Thyroid gland (tissue), 4 donors: ENCODE data around the gene FBXO47. TPM values are rescaled to one million over a fixed set of nuclear protein-coding genes. Genes with fewer than 3 reads are reported as not detected.

ENCODE experiments used
- DNase-seq, 2 donors: peaks; one replicate each; pipeline ENCODE4 v3.0.0-alpha.2; 2019
- H3K27ac ChIP-seq, 3 donors: fragments of 200-600 bp; sonication (generic); 1 replicate in 2 of 3; 2 replicates in 1 of 3; pipeline ENCODE4 v1.5.1; 2016 to 2019; ENCODE audit warnings: mild to moderate bottlenecking in 1 of 3, moderate library complexity in 1 of 3
- H3K27me3 ChIP-seq: fragments of 200-600 bp; sonication (generic); one replicate; pipeline ENCODE4 v1.5.1; 2019
- H3K36me3 ChIP-seq, 2 donors: fragments of 200-600 bp; sonication (generic); one replicate each; pipeline ENCODE4 v1.5.1; 2016 to 2019
- H3K4me1 ChIP-seq, 2 donors: fragments of 200-600 bp; sonication (generic); one replicate each; pipeline ENCODE4 v1.5.1; 2017 to 2019
- H3K4me3 ChIP-seq, 3 donors: fragments of 200-600 bp; sonication (generic); replicated peaks in 1 of 3; 1 replicate in 2 of 3; 2 replicates in 1 of 3; pipeline ENCODE4 v1.5.1; 2016; ENCODE audit warnings: mild to moderate bottlenecking in 1 of 3
- H3K9me3 ChIP-seq: fragments of 200-600 bp; sonication (generic); one replicate; pipeline ENCODE4 v1.5.1; 2017
- POLR2A ChIP-seq, 2 donors: fragments of 450-650 bp; IDR thresholded peaks; one replicate each; pipeline ENCODE4 v1.6.1; 2017; ENCODE audit warnings: antibody characterized with exemption in 2 of 2, mild to moderate bottlenecking in 2 of 2, moderate library complexity in 1 of 2
- WGBS, 2 donors: methylation state at CpG; one replicate each; pipeline ENCODE4 v1.1.5; 2017; 5-methylcytosine and 5-hydroxymethylcytosine counted together
- intact Hi-C: fragments of 100-400 bp; cut with DNase I; formaldehyde crosslinking; loops from one replicate; pipeline ENCODE4 v1.15.1; 2023
- total RNA-seq, 4 donors: library from RNA; depleted of rRNA; stranded (reverse); fragments of >200 nt; gene quantifications; one replicate each; pipeline ENCODE4 v1.2.3, GENCODE V29; 2016
- TF ChIP-seq, protein P1 (sequence below), 6 experiments: fragments of 200-600 bp in 3 of 6; fragments of 450-650 bp in 3 of 6; sonication (generic) in 3 of 6; IDR thresholded peaks; one replicate each; pipeline ENCODE4 v1.5.1; 2016 to 2019; ENCODE audit warnings: antibody characterized with exemption in 6 of 6, mild to moderate bottlenecking in 2 of 6, inconsistent platforms in 1 of 6, moderate library complexity in 1 of 6

FBXO47 gene
- total RNA-seq, 4 donors from 2014 or later = not detected

DNA sequence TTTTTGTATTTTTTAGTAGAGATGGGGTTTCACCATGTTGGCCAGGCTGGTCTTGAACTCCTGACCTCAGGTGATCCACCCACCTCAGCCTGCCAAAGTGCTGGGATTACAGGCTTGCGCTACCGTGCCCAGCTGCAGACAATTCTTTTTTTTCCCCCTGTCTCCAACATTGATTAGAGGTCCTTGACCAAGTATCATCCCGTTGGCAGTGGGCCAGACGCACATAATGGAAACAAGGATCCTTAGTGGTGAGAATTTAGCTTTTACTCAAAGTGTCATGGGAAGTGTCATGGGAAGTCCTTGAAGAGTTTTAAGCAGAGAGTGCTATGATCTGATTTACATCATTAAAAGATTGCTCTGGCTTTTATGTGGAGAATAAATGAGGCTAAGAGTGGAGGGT is 2.1 kb upstream of the FBXO47 start:
- WGBS, 2 donors = 64 to 81% methylated on average over 4 of the region's 4 CpGs
- TF ChIP-seq, protein P1, sequence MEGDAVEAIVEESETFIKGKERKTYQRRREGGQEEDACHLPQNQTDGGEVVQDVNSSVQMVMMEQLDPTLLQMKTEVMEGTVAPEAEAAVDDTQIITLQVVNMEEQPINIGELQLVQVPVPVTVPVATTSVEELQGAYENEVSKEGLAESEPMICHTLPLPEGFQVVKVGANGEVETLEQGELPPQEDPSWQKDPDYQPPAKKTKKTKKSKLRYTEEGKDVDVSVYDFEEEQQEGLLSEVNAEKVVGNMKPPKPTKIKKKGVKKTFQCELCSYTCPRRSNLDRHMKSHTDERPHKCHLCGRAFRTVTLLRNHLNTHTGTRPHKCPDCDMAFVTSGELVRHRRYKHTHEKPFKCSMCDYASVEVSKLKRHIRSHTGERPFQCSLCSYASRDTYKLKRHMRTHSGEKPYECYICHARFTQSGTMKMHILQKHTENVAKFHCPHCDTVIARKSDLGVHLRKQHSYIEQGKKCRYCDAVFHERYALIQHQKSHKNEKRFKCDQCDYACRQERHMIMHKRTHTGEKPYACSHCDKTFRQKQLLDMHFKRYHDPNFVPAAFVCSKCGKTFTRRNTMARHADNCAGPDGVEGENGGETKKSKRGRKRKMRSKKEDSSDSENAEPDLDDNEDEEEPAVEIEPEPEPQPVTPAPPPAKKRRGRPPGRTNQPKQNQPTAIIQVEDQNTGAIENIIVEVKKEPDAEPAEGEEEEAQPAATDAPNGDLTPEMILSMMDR (IDR thresholded peaks at IDR 0.05) = no peak
- no peak for TF ChIP-seq POLR2A (IDR thresholded peaks at IDR 0.05)
- H3K27ac ChIP-seq = no peak overlapping the region
- intact Hi-C loops = no loop called here
- no peaks in the 10 kb centered on the region for H3K36me3 ChIP-seq
- no peaks in the 10 kb centered on the region for H3K27me3 ChIP-seq
- no peak overlapping the region for H3K4me3 ChIP-seq
- no peak for DNase-seq
- peaks cover 0 to 3% of the 10 kb centered on the region in 2 donors for H3K4me1 ChIP-seq
- no peaks in the 10 kb centered on the region for H3K9me3 ChIP-seq

DNA sequence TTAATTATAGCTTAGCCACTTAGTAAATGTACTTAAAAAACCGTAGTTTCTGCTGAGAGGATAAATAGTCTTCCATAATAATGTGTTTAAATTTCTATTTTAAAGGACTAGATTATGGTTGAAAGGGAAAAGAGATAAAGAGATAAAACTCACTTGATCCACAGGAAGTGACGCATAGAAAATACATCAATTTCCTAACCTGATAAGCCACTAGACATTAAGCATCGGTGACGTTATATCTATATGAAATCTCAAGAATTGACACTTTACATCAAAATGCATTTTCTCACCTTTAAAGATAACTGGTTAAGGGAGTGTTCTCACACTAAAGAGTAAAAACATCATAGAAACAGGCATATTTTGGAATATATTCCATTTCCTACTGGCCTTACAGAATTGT is 5.8 kb downstream of the FBXO47 start:
- DNase-seq = no peak
- Histone ChIP-seq H3K36me3 (no peaks in the 10 kb centered on the region), H3K4me1 (no peaks in the 10 kb centered on the region), H3K27me3 (no peaks in the 10 kb centered on the region), H3K4me3 (no peak overlapping the region), H3K9me3 (no peaks in the 10 kb centered on the region), H3K27ac (no peak overlapping the region)
- 77 to 83% methylated on average over 4 of the region's 4 CpGs for WGBS, 2 donors
- TF ChIP-seq, protein P1 (IDR thresholded peaks at IDR 0.05) = no peak
- intact Hi-C loops = no loop called here

DNA sequence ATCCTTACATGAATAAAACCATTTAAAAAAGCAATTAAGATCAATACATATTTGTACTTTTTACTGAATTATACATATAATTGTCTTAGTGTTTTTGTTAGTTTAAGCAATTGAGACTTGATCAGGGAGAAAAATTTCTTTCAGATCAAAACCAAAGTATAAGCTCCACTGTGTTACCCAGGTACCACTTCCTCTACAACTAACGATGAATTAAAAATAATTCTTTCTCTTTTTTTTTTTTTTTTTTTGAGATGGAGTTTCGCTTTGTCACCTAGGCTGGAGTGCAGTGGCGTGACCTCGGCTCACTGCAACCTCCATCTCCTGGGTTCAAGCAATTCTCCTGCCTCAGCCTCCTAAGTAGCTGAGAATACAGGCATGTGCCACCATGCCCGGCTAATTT is 6.8 kb downstream of the FBXO47 start:
- TF ChIP-seq POLR2A (IDR thresholded peaks at IDR 0.05) = no peak
- TF ChIP-seq, protein P1 (IDR thresholded peaks at IDR 0.05) = no peak
- intact Hi-C loops = no loop called here
- 89 to 90% methylated on average over 5 of the region's 5 CpGs for WGBS, 2 donors

DNA sequence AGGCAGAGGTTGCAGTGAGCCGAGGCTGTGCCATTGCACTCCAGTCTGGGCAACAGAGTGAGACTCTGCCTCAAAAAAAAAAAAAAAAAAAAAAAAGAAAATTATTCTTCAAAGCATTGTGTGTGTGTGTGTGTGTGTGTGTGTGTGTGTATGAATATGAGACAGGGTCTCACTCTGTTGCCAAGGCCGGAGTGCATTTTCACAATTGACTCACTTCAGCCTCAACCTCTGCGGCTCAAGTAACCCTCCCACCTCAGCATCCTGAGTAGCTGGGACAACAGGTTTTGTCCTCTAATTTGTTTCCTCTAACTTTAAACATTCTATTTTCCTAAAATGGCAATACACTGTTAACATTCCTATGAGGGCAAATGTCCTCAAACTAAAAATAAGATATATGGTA is 7.7 kb downstream of the FBXO47 start:
- no peak for DNase-seq
- Histone ChIP-seq H3K36me3 (no peaks in the 10 kb centered on the region), H3K9me3 (no peaks in the 10 kb centered on the region), H3K27ac (no peak overlapping the region), H3K27me3 (no peaks in the 10 kb centered on the region), H3K4me3 (no peak overlapping the region), H3K4me1 (no peaks in the 10 kb centered on the region)
- WGBS, 2 donors = 90 to 96% methylated on average over 3 of the region's 3 CpGs
- intact Hi-C loops = no loop called here
- TF ChIP-seq POLR2A (IDR thresholded peaks at IDR 0.05) = no peak
- TF ChIP-seq, protein P1 (IDR thresholded peaks at IDR 0.05) = no peak

More for the DNA sequence above, 6.8 kb downstream of the FBXO47 start:
- no peaks in the 10 kb centered on the region for H3K27me3 ChIP-seq
- H3K4me1 ChIP-seq = no peaks in the 10 kb centered on the region
- no peaks in the 10 kb centered on the region for H3K36me3 ChIP-seq
- no peak for DNase-seq
- H3K9me3 ChIP-seq = no peaks in the 10 kb centered on the region
- H3K27ac ChIP-seq = no peak overlapping the region
- H3K4me3 ChIP-seq = no peak overlapping the region

DNA sequence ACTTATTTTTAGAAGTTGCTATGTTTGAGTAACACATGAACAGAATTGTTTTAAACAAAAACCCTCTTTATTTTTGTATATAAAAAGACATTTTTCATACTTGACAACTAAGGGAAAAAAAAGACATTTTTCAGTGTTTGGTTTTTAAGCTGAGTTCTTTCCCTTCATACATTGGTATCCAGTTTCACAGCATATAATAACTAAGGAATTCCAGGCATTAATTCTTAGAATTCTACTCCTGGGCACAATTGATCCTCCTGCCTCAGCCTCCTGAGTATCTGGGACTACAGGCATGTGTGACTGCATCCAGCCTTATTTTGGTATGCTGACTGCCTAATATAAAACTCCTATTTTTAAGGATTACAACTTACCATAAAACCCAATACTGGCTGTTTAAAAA is 8.4 kb downstream of the FBXO47 start:
- intact Hi-C loops = no loop called here
- Histone ChIP-seq H3K4me1 (no peaks in the 10 kb centered on the region), H3K4me3 (no peak overlapping the region), H3K9me3 (no peaks in the 10 kb centered on the region), H3K27me3 (no peaks in the 10 kb centered on the region), H3K27ac (no peak overlapping the region), H3K36me3 (no peaks in the 10 kb centered on the region)
- DNase-seq = no peak
- TF ChIP-seq, protein P1 (IDR thresholded peaks at IDR 0.05) = no peak
- no peak for TF ChIP-seq POLR2A (IDR thresholded peaks at IDR 0.05)
